Neural crest cell (in vitro differentiated cells): ENCODE results near the gene AGK. TPM values are rescaled to one million over a fixed set of nuclear protein-coding genes. Genes with fewer than 3 reads are reported as not detected.

ENCODE experiments used
- DNase-seq: peaks from one replicate; pipeline ENCODE4 v3.0.0; 2021; ENCODE audit warnings: low read depth, mixed read lengths, low spot score
- H3K27ac Mint-ChIP-seq: one replicate; pipeline ENCODE4 v1.8.0; 2021; ENCODE audit warnings: mild to moderate bottlenecking, mixed read lengths; ENCODE audit not compliant: unreplicated experiment
- H3K27me3 Mint-ChIP-seq: 2 replicates; pipeline ENCODE4 v1.8.0; 2021; ENCODE audit warnings: low read depth, mild to moderate bottlenecking, mixed read lengths
- H3K36me3 Mint-ChIP-seq: 2 replicates; pipeline ENCODE4 v1.8.0; 2021; ENCODE audit warnings: low read depth, mild to moderate bottlenecking, mixed read lengths
- H3K4me1 Mint-ChIP-seq: 2 replicates; pipeline ENCODE4 v1.8.0; 2021; ENCODE audit warnings: mixed read lengths
- H3K4me3 Mint-ChIP-seq: one replicate; pipeline ENCODE4 v1.8.0; 2021; ENCODE audit warnings: mild to moderate bottlenecking, mixed read lengths
- H3K9me3 Mint-ChIP-seq: 2 replicates; pipeline ENCODE4 v1.8.0; 2021; ENCODE audit warnings: mixed read lengths
- CTCF ChIP-seq: fragments of 200-600 bp; sonication (generic); conservative IDR thresholded peaks from 2 replicates; pipeline ENCODE4 v1.5.0; 2021; ENCODE audit warnings: antibody characterized with exemption, mild to moderate bottlenecking
- long read RNA-seq: library from polyadenylated mRNA; unstranded; transcript quantifications from one replicate; pipeline ENCODE4 v2.0.0, GENCODE V29; 2020
- total RNA-seq: library from RNA; stranded (reverse); gene quantifications from 2 replicates; pipeline ENCODE4 v1.2.1, GENCODE V29; 2021

AGK gene
- 35.7 and 36.9 TPM in 2 replicates for total RNA-seq
- long read RNA-seq, transcript AGK-201 (16 exons, 3,849 nt), result major isoform, 36 of 86 reads
- long read RNA-seq, partial matches to known transcripts, result 34 of 86 reads
- long read RNA-seq, other reads (novel, unspliced or antisense), result 13 of 86 reads

DNA sequence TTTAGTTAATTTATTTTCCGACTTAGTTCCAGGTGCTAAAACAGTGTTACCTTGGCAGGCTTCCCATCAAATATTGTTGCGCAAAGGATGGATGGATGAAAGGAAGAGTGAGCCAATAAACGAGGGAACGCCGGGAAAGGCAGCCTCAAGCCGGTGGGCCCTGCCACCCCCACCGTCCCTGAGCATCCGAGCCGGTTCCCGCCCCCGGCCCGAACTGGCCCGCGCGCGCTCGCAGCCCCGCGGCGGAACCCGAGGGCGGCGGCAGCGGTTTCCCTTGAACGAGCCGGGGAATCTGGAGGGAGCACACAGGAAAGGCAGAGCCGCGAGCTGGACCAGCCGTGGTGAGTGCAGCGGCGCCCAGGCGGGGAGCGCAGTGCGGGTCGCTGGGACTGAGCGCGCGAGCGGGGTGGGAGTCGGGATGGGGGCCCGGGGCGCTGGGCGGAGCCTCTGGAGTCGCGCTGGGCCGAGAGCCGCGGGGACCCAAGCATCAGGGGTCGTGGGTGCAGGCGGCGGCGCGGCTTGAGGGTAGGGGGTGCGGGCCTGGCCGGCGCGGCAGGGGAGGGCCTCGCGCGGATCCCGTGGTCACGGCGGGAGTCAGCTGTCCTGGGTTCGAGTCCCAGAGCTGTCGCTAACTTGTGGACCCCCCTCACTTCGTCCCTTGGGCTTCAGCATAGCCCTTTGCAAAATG is at the start of gene AGK:
Gene AGK, plus strand, starts transcription at position 317 of the 688 bp plus-strand sequence. CDS start 4,057 bp downstream, outside the sequence.
- peak; percentile 77 for DNase-seq
- H3K27ac Mint-ChIP-seq, result peak within 1 kb of the TSS; percentile 63
- no peaks in the 10 kb centered on the region for H3K27me3 Mint-ChIP-seq
- TF ChIP-seq CTCF, result no peak
- H3K9me3 Mint-ChIP-seq, result no peaks in the 10 kb centered on the region
- H3K4me3 Mint-ChIP-seq, result peak within 1 kb of the TSS; percentile 82
- peaks cover 21% of the 10 kb centered on the region for H3K4me1 Mint-ChIP-seq
- peaks cover 5% of the 10 kb centered on the region for H3K36me3 Mint-ChIP-seq

DNA sequence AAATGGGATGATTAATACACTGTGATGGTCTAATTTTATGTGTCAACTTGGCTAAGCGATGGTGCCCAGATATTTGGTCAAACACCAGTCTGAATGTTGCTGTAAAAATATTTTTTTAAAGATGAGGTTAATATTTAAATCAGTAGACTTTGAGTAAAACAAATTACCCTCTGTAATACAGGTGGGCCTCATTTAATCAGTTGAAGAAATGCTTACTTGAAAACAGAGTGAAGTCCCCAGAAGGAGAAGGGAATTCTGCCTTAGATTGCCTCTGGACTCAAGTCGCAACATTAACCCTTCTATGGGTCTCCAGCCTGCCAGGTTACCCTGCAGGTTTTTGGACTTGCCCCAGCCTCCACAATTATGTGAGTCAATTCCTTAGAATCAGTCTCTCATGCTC is 49.8 kb upstream of the AGK start:
- no peak for TF ChIP-seq CTCF
- H3K27me3 Mint-ChIP-seq, result peaks cover 6% of the 10 kb centered on the region

GRCh38 chr7:141511316-141511675 is 39.9 kb upstream of the AGK start:
- no peak for DNase-seq
- Mint-ChIP-seq H3K36me3 (peaks cover 14% of the 10 kb centered on the region), H3K4me3 (no peak overlapping the region), H3K9me3 (peaks cover 17% of the 10 kb centered on the region), H3K27ac (no peak overlapping the region), H3K4me1 (peaks cover 11% of the 10 kb centered on the region), H3K27me3 (peaks cover 51% of the 10 kb centered on the region)
- no peak for TF ChIP-seq CTCF

More for the DNA sequence above, 49.8 kb upstream of the AGK start:
- Mint-ChIP-seq H3K4me3 (no peak overlapping the region), H3K4me1 (peaks cover 10% of the 10 kb centered on the region), H3K36me3 (no peaks in the 10 kb centered on the region), H3K27ac (no peak overlapping the region), H3K9me3 (no peaks in the 10 kb centered on the region)
- DNase-seq, result no peak

DNA sequence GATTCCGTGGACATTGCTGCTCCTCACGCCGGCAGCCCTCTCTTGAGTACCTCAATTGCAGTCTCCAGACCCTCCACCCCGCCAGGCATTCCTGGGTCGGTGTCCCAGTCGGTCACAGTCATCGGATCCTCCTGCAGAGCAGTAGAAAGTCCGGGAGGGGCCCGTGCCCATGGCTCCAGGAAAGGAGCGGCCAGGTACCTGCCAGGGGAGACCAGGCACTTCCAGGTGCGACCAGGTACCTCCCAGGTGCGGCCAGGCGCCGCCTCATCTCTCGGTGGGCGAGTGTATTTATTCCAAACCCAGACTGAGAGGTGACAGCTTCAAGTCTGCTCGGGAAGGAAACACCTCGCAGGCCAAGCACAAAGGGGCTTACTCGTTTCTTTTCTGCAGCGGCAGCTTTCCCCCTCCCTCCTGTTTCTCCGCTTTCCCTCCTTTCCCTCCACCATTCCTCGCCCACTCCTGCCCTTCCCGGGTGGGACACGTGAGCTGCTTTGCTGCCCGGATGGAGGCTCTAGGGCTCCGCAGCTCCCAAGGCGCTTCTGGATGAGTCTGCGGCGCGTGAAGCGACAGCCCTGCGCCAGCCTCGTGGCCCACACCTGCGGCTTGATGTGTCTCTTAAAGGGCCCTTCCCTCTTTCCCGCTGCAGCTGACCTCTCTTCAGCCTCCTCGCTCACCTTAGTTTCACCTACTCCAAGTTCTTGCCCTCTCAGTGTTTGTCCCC is 39.4 kb upstream of the AGK start:
- Mint-ChIP-seq H3K4me1 (peaks cover 11% of the 10 kb centered on the region), H3K27me3 (peaks cover 53% of the 10 kb centered on the region), H3K9me3 (peaks cover 17% of the 10 kb centered on the region), H3K27ac (no peak overlapping the region), H3K36me3 (peaks cover 14% of the 10 kb centered on the region), H3K4me3 (peak overlapping the region; percentile 42)
- DNase-seq, result no peak
- no peak for TF ChIP-seq CTCF

- Mint-ChIP-seq H3K27me3 (peaks cover 53% of the 10 kb centered on the region), H3K9me3 (peaks cover 17% of the 10 kb centered on the region), H3K27ac (no peak overlapping the region), H3K4me3 (no peak overlapping the region), H3K4me1 (peaks cover 11% of the 10 kb centered on the region), H3K36me3 (peaks cover 14% of the 10 kb centered on the region)
- no peak for TF ChIP-seq CTCF
- DNase-seq, result no peak
These were observed 38.6 kb upstream of the AGK start for GRCh38 chr7:141512597-141512996.
